Stimulated activated CD4-positive, alpha-beta T cell treated with anti-CD3 and anti-CD28 coated beads, Interleukin-12 subunit alpha, Interleukin-12 subunit beta, amount 100 ng/mL, for 24 hours (primary cell): ENCODE measurements around the gene FOXK1.

Source experiments
- DNase-seq, 2 experiments: peaks; one replicate each; pipeline ENCODE4 v3.0.0-alpha.2; 2020; ENCODE audit warnings: low read depth in 2 of 2

FOXK1 gene

DNA sequence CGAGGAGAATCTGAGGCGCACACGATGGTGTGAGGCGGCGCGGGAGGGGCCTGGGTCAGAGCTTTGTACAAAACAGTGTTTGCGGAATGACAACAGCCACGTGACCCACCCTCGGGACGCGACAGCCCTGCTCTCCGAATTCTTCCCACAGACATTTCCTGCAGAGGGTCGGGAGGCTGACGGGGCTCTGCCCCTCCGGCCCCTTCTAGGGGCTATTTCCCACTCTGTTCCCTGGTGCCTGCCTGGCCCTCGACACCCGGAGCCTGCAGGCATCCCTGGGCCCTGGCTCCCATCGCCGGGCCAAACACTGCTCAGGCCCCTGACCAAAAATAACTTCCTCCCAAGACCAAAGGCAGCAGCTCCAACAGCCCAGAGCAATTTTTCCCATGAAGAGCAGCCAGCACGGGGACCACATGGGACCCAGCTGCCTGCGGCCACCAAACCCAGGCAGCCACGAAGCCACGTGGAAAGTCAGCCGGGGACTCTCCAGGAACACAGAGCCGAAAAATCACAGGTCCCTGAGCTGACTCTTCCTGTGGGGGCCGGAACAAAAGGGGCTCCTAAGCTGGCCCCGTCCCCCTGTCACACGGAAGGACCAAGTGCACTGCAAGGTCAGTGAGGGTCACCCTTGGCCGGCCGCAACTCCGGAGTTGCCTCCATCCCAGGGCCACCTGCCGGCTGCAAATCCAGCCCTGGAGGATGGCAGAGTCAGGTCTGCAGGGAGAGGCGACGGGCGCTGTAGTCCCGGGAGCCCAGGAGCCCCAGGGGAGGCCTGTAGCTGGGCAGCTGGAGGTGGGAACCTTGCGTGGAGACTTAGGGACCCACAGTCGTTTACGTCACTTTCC, 137.7 kb downstream of the FOXK1 start:
- DNase-seq = no peak

DNA sequence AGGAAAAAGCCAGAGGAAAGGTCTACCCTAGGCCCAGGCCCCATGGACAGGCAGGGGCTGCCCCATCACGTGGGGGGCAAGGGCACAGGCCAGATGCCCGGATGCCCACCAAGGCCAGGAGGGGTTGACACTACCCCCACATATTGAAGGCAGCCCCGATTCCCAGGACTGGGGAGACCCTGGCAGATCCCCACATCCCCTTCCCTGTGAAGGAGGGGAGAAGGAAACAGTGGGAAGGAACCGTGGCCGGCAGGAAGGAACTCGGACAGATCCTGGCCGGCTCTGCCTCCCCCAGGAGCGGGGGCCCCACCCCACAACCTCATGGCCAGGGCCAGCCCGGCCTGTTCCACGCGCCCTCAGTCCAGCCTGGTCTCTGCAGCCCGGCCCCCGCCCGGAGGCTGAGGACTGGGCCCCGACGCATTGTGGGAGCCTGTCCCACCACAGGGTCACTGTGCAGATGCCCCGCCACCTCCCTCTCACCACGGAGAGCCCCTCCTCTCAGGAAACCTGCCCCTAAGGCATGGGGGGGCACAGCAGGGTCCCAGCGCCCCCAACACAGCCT, 138.4 kb downstream of the FOXK1 start:
- DNase-seq = no peak
